ENCODE data around the gene ZNF8.

Gene ZNF8

GRCh38 chr19:58300620-58301019 is 21.9 kb downstream of the ZNF8 start:
- Histone ChIP-seq H3K9me2 (replicated peaks; ENCODE audit: low read depth, low read length) (no peaks in the 10 kb centered on the region), H3K9ac (ENCODE audit: low read depth, low read length, poor library complexity, severe bottlenecking) (no peak overlapping the region), H3F3A (ENCODE audit: low read depth) (no peaks in the 10 kb centered on the region), H3K4me2 (ENCODE audit: low read depth, low read length, poor library complexity, severe bottlenecking) (no peak overlapping the region), H3K4me3 (ENCODE audit: low read length, poor library complexity, severe bottlenecking) (no peak overlapping the region), H3K9me3 (ENCODE audit: insufficient read depth, low read depth, low read length) (no peaks in the 10 kb centered on the region), H2AFZ (ENCODE audit: low read length) (no peak overlapping the region), H3K79me2 (ENCODE audit: insufficient read depth, low read length) (peaks cover 16% of the 10 kb centered on the region), H4K20me1 (ENCODE audit: insufficient read depth, low read length, poor library complexity, severe bottlenecking) (no peaks in the 10 kb centered on the region), H3K36me3 (ENCODE audit: insufficient read depth, low read length) (peaks cover 35% of the 10 kb centered on the region; the same call in 1 of the 2 replicates), H3K4me1 (ENCODE audit: insufficient read depth, low read length, poor library complexity, severe bottlenecking) (peaks cover 4% of the 10 kb centered on the region), H3K27me3 (ENCODE audit: insufficient read depth, low read length, poor library complexity, severe bottlenecking) (no peaks in the 10 kb centered on the region)
- TF ChIP-seq EZH2phosphoT487 (IDR thresholded peaks at IDR 0.05; ENCODE audit: borderline replicate concordance): no peak
- no peak for TF ChIP-seq CTCF (conservative IDR thresholded peaks at IDR 0.05; ENCODE audit: low read length)

- Histone ChIP-seq H3K27me3 (ENCODE audit: insufficient read depth, low read length, poor library complexity, severe bottlenecking) (no peaks in the 10 kb centered on the region), H3K36me3 (ENCODE audit: insufficient read depth, low read length) (peaks cover 28% of the 10 kb centered on the region; the same call in 1 of the 2 replicates), H3K9me3 (ENCODE audit: insufficient read depth, low read depth, low read length) (no peaks in the 10 kb centered on the region), H3K79me2 (ENCODE audit: insufficient read depth, low read length) (peaks cover 49% of the 10 kb centered on the region), H4K20me1 (ENCODE audit: insufficient read depth, low read length, poor library complexity, severe bottlenecking) (peaks cover 16% of the 10 kb centered on the region), H3K9me2 (replicated peaks; ENCODE audit: low read depth, low read length) (no peaks in the 10 kb centered on the region), H2AFZ (ENCODE audit: low read length) (no peak overlapping the region), H3K4me3 (ENCODE audit: low read length, poor library complexity, severe bottlenecking) (no peak overlapping the region), H3F3A (ENCODE audit: low read depth) (no peaks in the 10 kb centered on the region), H3K9ac (ENCODE audit: low read depth, low read length, poor library complexity, severe bottlenecking) (peak overlapping the region; percentile 89), H3K4me1 (ENCODE audit: insufficient read depth, low read length, poor library complexity, severe bottlenecking) (peaks cover 35% of the 10 kb centered on the region), H3K4me2 (ENCODE audit: low read depth, low read length, poor library complexity, severe bottlenecking) (peak overlapping the region; percentile 96)
- TF ChIP-seq EZH2phosphoT487 (IDR thresholded peaks at IDR 0.05; ENCODE audit: borderline replicate concordance) (no peak), CTCF (conservative IDR thresholded peaks at IDR 0.05; ENCODE audit: low read length) (no peak)
Observed at GRCh38 chr19:58304255-58304654, 25.5 kb downstream of the ZNF8 start.

GRCh38 chr19:58304748-58305064 is 26.0 kb downstream of the ZNF8 start:
- peaks cover 51% of the 10 kb centered on the region for H3K79me2 ChIP-seq (ENCODE audit: insufficient read depth, low read length)
- H3F3A ChIP-seq (ENCODE audit: low read depth): no peaks in the 10 kb centered on the region
- TF ChIP-seq CTCF (conservative IDR thresholded peaks at IDR 0.05; ENCODE audit: low read length) (no peak), EZH2phosphoT487 (IDR thresholded peaks at IDR 0.05; ENCODE audit: borderline replicate concordance) (no peak)
- H4K20me1 ChIP-seq (ENCODE audit: insufficient read depth, low read length, poor library complexity, severe bottlenecking): peaks cover 20% of the 10 kb centered on the region
- no peaks in the 10 kb centered on the region for H3K9me3 ChIP-seq (ENCODE audit: insufficient read depth, low read depth, low read length)
- H3K4me1 ChIP-seq (ENCODE audit: insufficient read depth, low read length, poor library complexity, severe bottlenecking): peaks cover 38% of the 10 kb centered on the region
- H3K27me3 ChIP-seq (ENCODE audit: insufficient read depth, low read length, poor library complexity, severe bottlenecking): no peaks in the 10 kb centered on the region
- H3K4me2 ChIP-seq (ENCODE audit: low read depth, low read length, poor library complexity, severe bottlenecking): peak overlapping the region; percentile 96
- peak overlapping the region; percentile 85 for H2AFZ ChIP-seq (ENCODE audit: low read length)
- no peaks in the 10 kb centered on the region for H3K9me2 ChIP-seq (replicated peaks; ENCODE audit: low read depth, low read length)
- peaks cover 28% of the 10 kb centered on the region; the same call in 1 of the 2 replicates for H3K36me3 ChIP-seq (ENCODE audit: insufficient read depth, low read length)
- peak overlapping the region; percentile 89 for H3K9ac ChIP-seq (ENCODE audit: low read depth, low read length, poor library complexity, severe bottlenecking)
- peak overlapping the region; percentile 92 for H3K4me3 ChIP-seq (ENCODE audit: low read length, poor library complexity, severe bottlenecking)

All from Loucy (cell line).